Fibroblast of pulmonary artery (primary cell): ENCODE measurements around the gene WNT11.
A peak's percentile ranks its signal among the peaks of the same experiment; 100 is the strongest.

Source experiments
- DNase-seq: peaks from one replicate; pipeline ENCODE4 v3.0.0-alpha.2; 2010; ENCODE audit warnings: low read depth
- H3K4me3 ChIP-seq: replicated peaks from 2 replicates; pipeline ENCODE4 v1.5.1; 2011; ENCODE audit warnings: low read depth, mild to moderate bottlenecking, control low read depth, low read length, moderate library complexity
- CTCF ChIP-seq: IDR thresholded peaks from 2 replicates; pipeline ENCODE4 v1.5.1; 2011; ENCODE audit warnings: mild to moderate bottlenecking, control low read depth, low read length, inconsistent platforms; ENCODE audit errors: missing control alignments

The WNT11 gene

DNA sequence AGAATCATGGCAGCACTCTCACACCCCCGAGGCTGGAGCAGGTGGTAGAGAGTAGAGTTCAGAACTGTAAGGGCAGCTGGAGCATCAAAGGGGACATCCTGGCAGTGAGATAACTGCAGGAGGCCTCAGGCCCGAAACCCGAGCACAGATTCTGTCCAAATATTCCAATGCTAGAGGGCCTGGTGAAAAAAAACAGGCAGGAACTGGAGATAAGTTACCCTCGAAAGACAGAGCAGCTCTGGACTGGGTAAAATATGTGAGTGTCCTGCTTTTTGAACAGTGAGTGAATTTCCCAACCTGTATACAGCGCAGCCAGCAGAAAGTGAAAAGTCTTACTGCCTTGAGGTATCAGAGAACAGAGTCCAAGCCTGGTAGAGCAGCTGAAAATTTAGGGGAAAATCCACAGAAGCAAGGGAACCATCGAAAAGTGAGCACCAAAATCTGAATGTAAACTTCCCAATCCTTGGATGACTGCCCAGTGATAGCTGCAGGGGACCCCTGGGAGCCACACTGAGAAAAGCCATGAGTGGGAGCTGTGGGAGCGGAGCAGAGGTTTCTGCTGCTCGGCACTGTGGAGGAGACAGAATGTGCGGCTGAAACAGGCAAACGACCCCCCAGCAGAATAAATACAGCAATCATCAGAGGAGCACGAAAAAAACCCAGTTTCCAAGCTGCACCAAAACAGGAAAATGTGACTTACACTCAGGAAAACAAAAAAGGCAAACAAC lies 50.6 kb downstream of the WNT11 start:
- DNase-seq, result no peak
- no peak overlapping the region for H3K4me3 ChIP-seq
- TF ChIP-seq CTCF, result no peak

- DNase-seq, result peak; percentile 14
- H3K4me3 ChIP-seq, result no peak overlapping the region
- no peak for TF ChIP-seq CTCF
These were observed 52.8 kb downstream of the WNT11 start for GRCh38 chr11:76153571-76153923.

DNA sequence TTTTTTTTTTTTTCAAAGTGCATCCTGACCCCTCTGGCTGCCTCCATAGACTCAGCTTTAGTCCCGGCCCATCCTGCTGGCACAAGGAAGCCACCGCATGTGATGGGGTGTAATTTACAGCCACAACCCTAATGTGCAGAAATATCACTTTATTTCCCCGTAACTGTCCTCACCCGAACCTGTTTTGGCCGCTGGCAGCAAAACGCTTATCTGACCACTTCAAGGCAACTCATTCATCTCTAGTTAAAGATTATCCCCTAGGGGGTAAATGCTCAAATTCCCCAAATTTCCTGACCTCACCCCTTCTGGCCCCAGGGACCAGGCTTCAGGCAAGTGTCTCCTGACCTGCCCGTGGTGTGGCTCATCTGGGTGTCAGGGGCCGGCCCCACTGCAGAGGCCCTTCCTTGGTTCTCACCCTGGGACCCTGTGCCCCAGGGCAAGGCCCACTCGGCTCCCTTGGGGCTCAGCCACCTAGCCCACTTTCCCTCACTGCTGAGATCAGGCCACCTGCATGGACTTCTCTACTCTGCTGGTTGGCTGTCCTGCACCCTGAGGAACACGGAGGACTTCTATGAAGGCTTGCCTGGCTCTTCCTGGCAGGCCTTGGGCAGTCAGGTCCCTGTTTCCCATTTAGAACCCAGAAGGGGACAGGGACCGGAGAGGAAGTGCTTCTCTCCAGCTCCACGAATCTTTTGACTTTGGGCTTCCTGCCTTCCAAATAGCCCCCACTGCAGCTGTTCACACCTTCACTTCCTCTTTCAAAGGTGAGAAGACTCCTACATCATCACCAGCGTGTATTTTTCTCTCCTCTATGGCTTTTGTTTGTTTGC lies 53.3 kb downstream of the WNT11 start:
- H3K4me3 ChIP-seq, result peak overlapping the region; percentile 48
- no peak for TF ChIP-seq CTCF
- DNase-seq, result no peak

GRCh38 chr11:76152086-76152681 lies 54.1 kb downstream of the WNT11 start:
- peak; percentile 78 for DNase-seq
- peak overlapping the region; percentile 48 for H3K4me3 ChIP-seq
- TF ChIP-seq CTCF, result peak; percentile 99

DNA sequence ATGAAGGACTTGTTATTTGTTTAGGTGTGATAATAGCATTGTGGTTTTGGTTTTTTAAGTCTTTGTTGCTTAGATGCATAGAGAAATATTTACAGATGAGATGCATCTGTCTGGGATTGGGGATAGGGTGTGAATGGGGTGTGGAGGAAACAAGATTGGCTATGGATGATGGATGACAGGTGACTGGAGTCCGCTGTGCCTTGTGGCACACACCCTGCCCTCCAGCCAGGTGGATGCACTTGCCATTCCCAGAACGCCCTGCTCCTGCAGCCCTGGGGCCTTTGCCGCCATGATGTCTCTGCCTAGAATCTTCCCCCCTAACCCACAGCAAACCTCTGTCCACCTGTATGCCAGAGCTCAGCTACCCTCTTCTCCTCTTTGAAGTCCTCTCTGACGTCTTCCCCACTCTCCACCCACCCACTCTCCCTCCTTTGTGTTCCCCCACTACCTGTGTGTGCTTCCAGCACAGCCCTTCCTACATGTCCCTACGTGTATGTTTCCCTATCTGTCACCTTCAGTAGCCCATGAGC lies 54.7 kb downstream of the WNT11 start:
- no peak overlapping the region for H3K4me3 ChIP-seq
- no peak for TF ChIP-seq CTCF
- DNase-seq, result no peak

DNA sequence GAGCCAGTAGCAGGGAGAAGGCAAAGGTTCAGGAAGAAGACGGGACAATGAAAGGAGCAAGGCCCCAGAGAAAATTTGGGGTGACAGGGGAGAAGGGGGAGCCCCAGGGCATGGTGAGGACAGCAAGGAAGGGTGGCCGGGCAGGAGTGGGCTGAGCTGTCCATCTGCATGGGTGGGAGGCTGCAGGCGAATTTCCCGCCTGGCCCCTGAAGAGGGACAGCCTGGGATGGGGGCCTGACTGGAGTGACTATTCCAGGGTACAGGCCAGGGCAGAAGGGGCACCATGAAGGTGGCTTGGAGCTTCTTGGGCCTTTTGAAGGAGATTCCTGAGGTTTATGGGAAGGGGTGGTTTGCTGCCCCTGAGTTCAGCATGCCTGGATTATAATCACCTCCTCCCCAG lies 56.2 kb downstream of the WNT11 start:
- no peak for TF ChIP-seq CTCF
- no peak for DNase-seq
- H3K4me3 ChIP-seq, result no peak overlapping the region
